H1 (cell line): ENCODE results near the gene STX7. TPM values are rescaled to one million over a fixed set of nuclear protein-coding genes. Genes with fewer than 3 reads are reported as not detected.

Source experiments
- CEBPB ChIP-seq: IDR thresholded peaks from 2 replicates; pipeline ENCODE4 v1.6.1; 2012; ENCODE audit warnings: low read depth, low read length
- RFX5 ChIP-seq: IDR thresholded peaks from 2 replicates; pipeline ENCODE4 v1.6.1; 2011; ENCODE audit warnings: low read depth, low read length, improper control_type of control experiment, borderline replicate concordance
- SAP30 ChIP-seq: fragments of 300-600 bp; sonication (generic); IDR thresholded peaks from 2 replicates; pipeline ENCODE4 v1.7.1; 2012; ENCODE audit warnings: low read length, moderate library complexity, mild to moderate bottlenecking, inconsistent platforms; ENCODE audit not compliant: insufficient read depth, insufficient replicate concordance
- SIX5 ChIP-seq: IDR thresholded peaks from 2 replicates; pipeline ENCODE4 v1.6.1; 2011; ENCODE audit warnings: mild to moderate bottlenecking, low read depth, low read length
- TAF7 ChIP-seq: optimal IDR thresholded peaks from 2 replicates; pipeline ENCODE3; 2011; ENCODE audit warnings: low read depth, mild to moderate bottlenecking, inconsistent platforms, low read length, moderate library complexity, borderline replicate concordance
- TBP ChIP-seq: IDR thresholded peaks from 2 replicates; pipeline ENCODE4 v1.6.1; 2011; ENCODE audit warnings: low read depth, low read length, improper control_type of control experiment
- TEAD4 ChIP-seq: IDR thresholded peaks from 2 replicates; pipeline ENCODE4 v1.6.1; 2012; ENCODE audit warnings: low read depth, low read length, inconsistent platforms, mixed read lengths
- polyA plus RNA-seq, 7 experiments: library from polyadenylated mRNA; depleted of rRNA in 3 of 7; stranded (reverse) in 5 of 7; unstranded in 2 of 7; fragments of >200 nt in 5 of 7; fragments of 200-250 nt in 2 of 7; gene quantifications; 1 replicate in 5 of 7; 2 replicates in 1 of 7; 4 replicates in 1 of 7; pipeline versions ENCODE4 v1.2.1 to v1.2.3, GENCODE V29; 2011 to 2013; ENCODE audit warnings: missing spikeins in 2 of 7, mixed read lengths in 2 of 7
- total RNA-seq: library from RNA; stranded (reverse); fragmentation: NEBNext Ultra II Directional; extraction: Animal tissue kit (Norgen Biotek cat#: 25700); gene quantifications from 2 replicates; pipeline ENCODE4 v1.2.1, GENCODE V29; 2021

Gene STX7
- total and polyA plus RNA-seq, 2 of the 8 experiments (the other 6 are each of a cell fraction or from before 2014, with no cell fraction given), result 5.7 to 27.9 TPM

DNA sequence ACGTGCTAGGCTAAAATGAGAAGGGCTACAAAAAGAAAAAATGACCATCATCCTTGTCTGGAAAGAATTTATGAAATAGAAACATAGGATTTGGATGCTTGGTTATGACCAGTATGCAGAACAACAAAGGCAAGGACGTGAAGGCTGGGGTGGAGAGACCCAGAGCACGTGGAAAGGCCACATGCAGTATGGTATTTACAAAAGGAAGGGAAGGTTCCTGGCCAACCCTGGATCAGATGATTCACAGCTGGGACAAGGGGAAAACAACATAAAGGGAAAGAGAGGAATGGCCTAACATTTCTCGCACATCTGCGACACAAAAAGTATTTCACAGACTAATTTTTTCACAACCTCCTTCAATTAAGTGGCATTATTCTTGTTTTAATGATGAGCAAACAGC is 8.2 kb downstream of the STX7 start (continued):
- TF ChIP-seq TBP (no peak), RFX5 (no peak), TAF7 (no peak), SIX5 (no peak), SAP30 (no peak), TEAD4 (no peak), CEBPB (no peak)
